Cardiac atrium fibroblast (primary cell): ENCODE data around the gene ZNF644. TPM values are rescaled to one million over a fixed set of nuclear protein-coding genes. Genes with fewer than 3 reads are reported as not detected.

ENCODE experiments used
- total RNA-seq: library from RNA; depleted of rRNA; stranded (reverse); fragments of >200 nt; gene quantifications from 2 replicates; pipeline ENCODE4 v1.2.3, GENCODE V29; 2015

The ZNF644 gene
- total RNA-seq, result 24.4 and 26.2 TPM in 2 replicates

DNA sequence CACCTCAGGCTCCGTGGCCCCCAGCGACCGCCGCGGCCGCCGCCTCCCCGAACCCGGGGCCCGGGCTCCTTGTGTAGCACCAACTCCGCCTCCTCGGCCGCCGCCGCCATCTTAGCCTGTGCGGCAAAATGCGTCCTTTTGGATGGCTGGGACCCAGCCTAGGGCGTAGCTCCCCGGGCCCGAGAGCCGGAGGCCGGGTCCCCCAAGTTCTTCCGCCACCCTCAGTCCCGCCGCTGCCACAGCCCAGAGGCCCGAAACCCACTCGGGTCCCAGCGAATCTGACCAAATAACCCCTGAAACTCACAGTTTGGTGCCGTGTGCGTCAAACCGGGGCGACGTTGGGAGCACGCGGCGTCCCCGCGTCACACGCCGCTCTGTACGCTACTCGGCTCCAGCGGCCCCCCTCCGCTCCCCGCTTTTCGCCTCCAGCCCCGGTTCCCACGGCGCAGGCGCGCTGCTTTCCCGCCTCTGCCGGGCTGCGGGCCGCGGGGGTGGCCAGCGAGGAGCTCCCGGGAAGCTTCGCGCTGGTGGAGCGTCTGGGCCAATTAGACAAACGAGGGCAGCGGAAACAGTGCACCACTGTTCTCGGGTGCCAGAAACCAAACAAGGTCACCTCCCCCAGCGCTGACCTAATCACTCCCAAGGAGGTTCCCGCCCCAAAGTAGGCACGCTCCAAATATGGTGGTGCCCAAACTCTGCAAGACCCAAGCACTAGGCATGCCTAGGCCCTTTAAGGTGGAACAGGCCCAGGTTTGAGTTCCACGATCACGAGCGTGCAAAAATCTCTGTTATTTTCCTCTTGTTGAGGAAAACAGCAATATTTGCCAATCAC, at the start of gene ZNF644:
ZNF644 (minus strand) TSS at position 350 of the 832 bp plus-strand sequence. CDS start 39,682 bp downstream, outside the sequence.

